Ishikawa (cell line): Measurements from ENCODE around the gene MEIS1.

Experiments
- CEBPB ChIP-seq: IDR thresholded peaks from 2 replicates; pipeline ENCODE4 v1.6.1; 2012
- FOXM1 ChIP-seq: IDR thresholded peaks from 2 replicates; pipeline ENCODE4 v1.6.1; 2012; ENCODE audit warnings: low read depth, borderline replicate concordance
- NFIC ChIP-seq: IDR thresholded peaks from 2 replicates; pipeline ENCODE4 v1.6.1; 2012
- TCF12 ChIP-seq: IDR thresholded peaks from 2 replicates; pipeline ENCODE4 v1.6.1; 2012; ENCODE audit warnings: low read depth
- YY1 ChIP-seq: IDR thresholded peaks from 2 replicates; pipeline ENCODE4 v1.6.1; 2012; ENCODE audit warnings: low read depth
- ZBTB7A ChIP-seq: IDR thresholded peaks from 2 replicates; pipeline ENCODE4 v1.6.1; 2012; ENCODE audit warnings: low read depth
- TF ChIP-seq, protein P1 (sequence below): IDR thresholded peaks from 2 replicates; pipeline ENCODE4 v1.6.1; 2012
- TF ChIP-seq, protein P2 (sequence below): IDR thresholded peaks from 2 replicates; pipeline ENCODE4 v1.6.1; 2012

DNA sequence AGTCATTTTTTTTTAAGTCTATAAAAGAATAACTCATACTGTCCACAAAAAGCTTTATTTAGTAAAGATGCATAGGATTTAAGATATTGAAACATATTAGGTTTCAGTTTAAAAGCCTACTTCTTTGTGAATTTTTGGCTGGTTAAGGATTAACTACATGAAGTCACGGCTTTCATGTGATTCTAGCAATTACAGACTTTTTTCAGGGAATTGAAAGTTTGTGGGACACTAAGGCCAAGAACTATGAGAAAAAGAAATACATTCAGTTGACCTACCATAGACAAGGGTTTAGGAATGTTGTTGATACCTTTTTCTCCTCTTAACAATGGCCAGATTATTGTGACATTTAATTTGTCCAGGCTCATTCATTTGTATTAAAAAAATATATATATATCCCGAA lies 109.3 kb downstream of the MEIS1 start:
- TF ChIP-seq FOXM1 (no peak), YY1 (no peak), ZBTB7A (no peak), CEBPB (no peak), NFIC (no peak), TCF12 (no peak)
- TF ChIP-seq, protein P1, sequence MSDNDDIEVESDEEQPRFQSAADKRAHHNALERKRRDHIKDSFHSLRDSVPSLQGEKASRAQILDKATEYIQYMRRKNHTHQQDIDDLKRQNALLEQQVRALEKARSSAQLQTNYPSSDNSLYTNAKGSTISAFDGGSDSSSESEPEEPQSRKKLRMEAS: no peak
- TF ChIP-seq, protein P2, sequence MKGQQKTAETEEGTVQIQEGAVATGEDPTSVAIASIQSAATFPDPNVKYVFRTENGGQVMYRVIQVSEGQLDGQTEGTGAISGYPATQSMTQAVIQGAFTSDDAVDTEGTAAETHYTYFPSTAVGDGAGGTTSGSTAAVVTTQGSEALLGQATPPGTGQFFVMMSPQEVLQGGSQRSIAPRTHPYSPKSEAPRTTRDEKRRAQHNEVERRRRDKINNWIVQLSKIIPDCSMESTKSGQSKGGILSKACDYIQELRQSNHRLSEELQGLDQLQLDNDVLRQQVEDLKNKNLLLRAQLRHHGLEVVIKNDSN: no peak
